ENCODE measurements around the gene GIPR.
"Not testable (repeated sequence)": the region's sequence is repeated elsewhere in the genome, so short reads cannot be mapped to it uniquely, and the experiment has no call there.

Gene GIPR

GRCh38 chr19:45645631-45646344, 22.2 kb upstream of the GIPR start:
- DNase-seq (ENCODE audit: low read depth): peak; percentile 60

GRCh38 chr19:45646345-45646698, 21.7 kb upstream of the GIPR start:
- no peak for DNase-seq (ENCODE audit: low read depth)

GRCh38 chr19:45650722-45651121, 17.3 kb upstream of the GIPR start:
- DNase-seq (ENCODE audit: low read depth): no peak

GRCh38 chr19:45653634-45654033, 14.4 kb upstream of the GIPR start:
- no peak for DNase-seq (ENCODE audit: low read depth)

- no peak for DNase-seq (ENCODE audit: low read depth)
Observed at GRCh38 chr19:45655073-45655472, 12.9 kb upstream of the GIPR start.

GRCh38 chr19:45657520-45658167, 10.4 kb upstream of the GIPR start:
- no peak for DNase-seq (ENCODE audit: low read depth)

- no peak for DNase-seq (ENCODE audit: low read depth)
Observed at GRCh38 chr19:45659096-45659729, 8.8 kb upstream of the GIPR start.

GRCh38 chr19:45660636-45661035, 7.4 kb upstream of the GIPR start:
- no peak for DNase-seq (ENCODE audit: low read depth)

- no peak for DNase-seq (ENCODE audit: low read depth)
Observed at GRCh38 chr19:45663800-45664199, 4.2 kb upstream of the GIPR start.

- DNase-seq (ENCODE audit: low read depth): no peak
Observed at GRCh38 chr19:45664575-45664974, 3.4 kb upstream of the GIPR start.

- DNase-seq (ENCODE audit: low read depth): no peak
Observed at GRCh38 chr19:45668342-45668871, 386 bp downstream of the GIPR start.

- DNase-seq (ENCODE audit: low read depth): no peak
Observed at GRCh38 chr19:45670670-45671453, 2.8 kb downstream of the GIPR start.

GRCh38 chr19:45674946-45675345, 6.9 kb downstream of the GIPR start:
- no peak for DNase-seq (ENCODE audit: low read depth)

- peak; percentile 30 for DNase-seq (ENCODE audit: low read depth)
Observed at GRCh38 chr19:45676851-45677263, 8.8 kb downstream of the GIPR start.

- peak; percentile 80 for DNase-seq (ENCODE audit: low read depth)
Observed at GRCh38 chr19:45677351-45678230, 9.6 kb downstream of the GIPR start.

GRCh38 chr19:45681391-45682015, 13.5 kb downstream of the GIPR start:
- DNase-seq (ENCODE audit: low read depth): peak; percentile 75

GRCh38 chr19:45682117-45682516, 14.1 kb downstream of the GIPR start:
- DNase-seq (ENCODE audit: low read depth): no peak

GRCh38 chr19:45682908-45683307, 14.9 kb downstream of the GIPR start:
- no peak for DNase-seq (ENCODE audit: low read depth)

GRCh38 chr19:45685045-45685444, 17.0 kb downstream of the GIPR start:
- DNase-seq (ENCODE audit: low read depth): not testable (repeated sequence)

- no peak for DNase-seq (ENCODE audit: low read depth)
Observed at GRCh38 chr19:45687599-45687998, 19.6 kb downstream of the GIPR start.
